ELR (cell line): ENCODE measurements around the gene PSMC1.
"Not testable (repeated sequence)": the region's sequence is repeated elsewhere in the genome, so short reads cannot be mapped to it uniquely, and the experiment has no call there.

Experiments
- DNase-seq: peaks from one replicate; pipeline ENCODE4 v3.0.0-alpha.2; 2015; ENCODE audit warnings: low read depth

Gene PSMC1

GRCh38 chr14:90256354-90257131 lies at the start of gene PSMC1:
Gene PSMC1, plus strand, starts transcription at chr14:90256553. Its CDS starts 45 bp downstream, at chr14:90256598.
- peak; percentile 95 for DNase-seq

GRCh38 chr14:90213099-90213748 lies 43.1 kb upstream of the PSMC1 start:
- DNase-seq = no peak

GRCh38 chr14:90228478-90228877 lies 27.9 kb upstream of the PSMC1 start:
- no peak for DNase-seq

- not testable (repeated sequence) for DNase-seq
Measured at GRCh38 chr14:90229942-90230341, 26.4 kb upstream of the PSMC1 start.

- DNase-seq = peak; percentile 66
Measured at GRCh38 chr14:90235179-90235976, 21.0 kb upstream of the PSMC1 start.

- DNase-seq = no peak
Measured at GRCh38 chr14:90239139-90239538, 17.2 kb upstream of the PSMC1 start.

GRCh38 chr14:90242444-90242843 lies 13.9 kb upstream of the PSMC1 start:
- no peak for DNase-seq

GRCh38 chr14:90246936-90247335 lies 9.4 kb upstream of the PSMC1 start:
- no peak for DNase-seq

GRCh38 chr14:90247441-90247840 lies 8.9 kb upstream of the PSMC1 start:
- DNase-seq = not testable (repeated sequence)

- DNase-seq = no peak
Measured at GRCh38 chr14:90248594-90248993, 7.8 kb upstream of the PSMC1 start.

GRCh38 chr14:90253826-90254225 lies 2.5 kb upstream of the PSMC1 start:
- DNase-seq = no peak

- no peak for DNase-seq
Measured at GRCh38 chr14:90255871-90256270, 482 bp upstream of the PSMC1 start.

GRCh38 chr14:90263748-90264449 lies 7.5 kb downstream of the PSMC1 start:
- no peak for DNase-seq

GRCh38 chr14:90266441-90267154 lies 10.2 kb downstream of the PSMC1 start:
- DNase-seq = no peak

- DNase-seq = no peak
Measured at GRCh38 chr14:90268420-90268819, 12.1 kb downstream of the PSMC1 start.

- no peak for DNase-seq
Measured at GRCh38 chr14:90272523-90272922, 16.2 kb downstream of the PSMC1 start.

GRCh38 chr14:90273532-90273931 lies 17.2 kb downstream of the PSMC1 start:
- no peak for DNase-seq

- DNase-seq = no peak
Measured at GRCh38 chr14:90274019-90274418, 17.7 kb downstream of the PSMC1 start.

- DNase-seq = peak; percentile 84
Measured at GRCh38 chr14:90274808-90275457, 18.6 kb downstream of the PSMC1 start.

- no peak for DNase-seq
Measured at GRCh38 chr14:90275458-90275814, 19.1 kb downstream of the PSMC1 start.

- DNase-seq = peak; percentile 41
Measured at GRCh38 chr14:90275820-90276219, 19.5 kb downstream of the PSMC1 start.
